Measurements from ENCODE around the gene LRRC15. TPM values are rescaled to one million over a fixed set of nuclear protein-coding genes. Genes with fewer than 3 reads are reported as not detected.

LRRC15 gene
- total RNA-seq, 4 donors from 2014 or later: 0.79 to 6.7 (median 1.4) TPM

GRCh38 chr3:194397757-194398312 is 28.3 kb upstream of the LRRC15 start:
- TF ChIP-seq POLR2A (IDR thresholded peaks at IDR 0.05) (no peak), CTCF (IDR thresholded peaks at IDR 0.05) (no peak)
- intact Hi-C loops (cut with DNase I): loop anchor here (5.0 kb wide), 1 partner anchor 56 kb away; no protein-coding TSS in a partner anchor
- H3K27ac ChIP-seq: no peak overlapping the region
- DNase-seq: no peak
- no peaks in the 10 kb centered on the region for H3K9me3 ChIP-seq
- no peaks in the 10 kb centered on the region for H3K27me3 ChIP-seq
- peaks cover 19 to 34% of the 10 kb centered on the region in 2 donors for H3K4me1 ChIP-seq
- no peak overlapping the region for H3K4me3 ChIP-seq (replicated peaks in 1 of 3)
- WGBS, 2 donors: 29 to 39% methylated on average over 22 to 31 of the region's 38 CpGs
- no peaks in the 10 kb centered on the region for H3K36me3 ChIP-seq

- DNase-seq: no peak
- H3K27me3 ChIP-seq: no peaks in the 10 kb centered on the region
- H3K9me3 ChIP-seq: no peaks in the 10 kb centered on the region
- H3K4me1 ChIP-seq: peaks cover 19 to 34% of the 10 kb centered on the region in 2 donors
- H3K36me3 ChIP-seq: no peaks in the 10 kb centered on the region
- no peak overlapping the region for H3K4me3 ChIP-seq (replicated peaks in 1 of 3)
- TF ChIP-seq POLR2A (IDR thresholded peaks at IDR 0.05): no peak
- TF ChIP-seq CTCF (IDR thresholded peaks at IDR 0.05): no peak
- H3K27ac ChIP-seq: peak overlapping the region in 2 of 3 donors; percentile 83 to 90
- intact Hi-C loops (cut with DNase I): loop anchor here (5.0 kb wide), 1 partner anchor 55 kb away; no protein-coding TSS in a partner anchor
- 43 to 44% methylated on average over 21 to 37 of the region's 73 CpGs for WGBS, 2 donors
Observed at GRCh38 chr3:194396859-194397756, 27.6 kb upstream of the LRRC15 start.

GRCh38 chr3:194396539-194396858 is 27.0 kb upstream of the LRRC15 start:
- H3K27ac ChIP-seq: peak overlapping the region; percentile 60 to 90 (median 83)
- TF ChIP-seq POLR2A (IDR thresholded peaks at IDR 0.05) (peak in 1 of 2 donors; percentile 2), CTCF (IDR thresholded peaks at IDR 0.05) (no peak)
- peaks cover 15 to 34% of the 10 kb centered on the region in 2 donors for H3K4me1 ChIP-seq
- H3K9me3 ChIP-seq: no peaks in the 10 kb centered on the region
- no peaks in the 10 kb centered on the region for H3K27me3 ChIP-seq
- WGBS, 2 donors: 52 to 64% methylated on average over 4 to 13 of the region's 13 CpGs
- intact Hi-C loops (cut with DNase I): loop anchor here (5.0 kb wide), 1 partner anchor 54 kb away; no protein-coding TSS in a partner anchor
- no peak for DNase-seq
- H3K4me3 ChIP-seq (replicated peaks in 1 of 3): no peak overlapping the region
- H3K36me3 ChIP-seq: no peaks in the 10 kb centered on the region

- no peak overlapping the region for H3K4me3 ChIP-seq (replicated peaks in 1 of 3)
- H3K36me3 ChIP-seq: no peaks in the 10 kb centered on the region
- TF ChIP-seq CTCF (IDR thresholded peaks at IDR 0.05): no peak
- peak in 1 of 2 donors; percentile 3 for TF ChIP-seq POLR2A (IDR thresholded peaks at IDR 0.05)
- H3K27ac ChIP-seq: peak overlapping the region; percentile 60 to 90 (median 83)
- no peaks in the 10 kb centered on the region for H3K27me3 ChIP-seq
- no peaks in the 10 kb centered on the region for H3K9me3 ChIP-seq
- DNase-seq: peak; percentile 77 to 82
- intact Hi-C loops (cut with DNase I): loop anchor here (5.0 kb wide), 1 partner anchor 54 kb away; no protein-coding TSS in a partner anchor
- peaks cover 14 to 34% of the 10 kb centered on the region in 2 donors for H3K4me1 ChIP-seq
- 16 to 28% methylated on average over 24 to 26 of the region's 26 CpGs for WGBS, 2 donors
Observed at GRCh38 chr3:194395778-194396538, 26.4 kb upstream of the LRRC15 start.

Measured in thyroid gland (tissue), 4 donors.